Middle frontal gyrus (tissue), 1 donor: ENCODE measurements around the gene MPIG6B.

Experiments
- DNase-seq: peaks from one replicate; pipeline ENCODE4 v3.0.0-alpha.2; 2015; ENCODE audit warnings: low spot score; ENCODE audit errors: extremely low spot score

The MPIG6B gene

DNA sequence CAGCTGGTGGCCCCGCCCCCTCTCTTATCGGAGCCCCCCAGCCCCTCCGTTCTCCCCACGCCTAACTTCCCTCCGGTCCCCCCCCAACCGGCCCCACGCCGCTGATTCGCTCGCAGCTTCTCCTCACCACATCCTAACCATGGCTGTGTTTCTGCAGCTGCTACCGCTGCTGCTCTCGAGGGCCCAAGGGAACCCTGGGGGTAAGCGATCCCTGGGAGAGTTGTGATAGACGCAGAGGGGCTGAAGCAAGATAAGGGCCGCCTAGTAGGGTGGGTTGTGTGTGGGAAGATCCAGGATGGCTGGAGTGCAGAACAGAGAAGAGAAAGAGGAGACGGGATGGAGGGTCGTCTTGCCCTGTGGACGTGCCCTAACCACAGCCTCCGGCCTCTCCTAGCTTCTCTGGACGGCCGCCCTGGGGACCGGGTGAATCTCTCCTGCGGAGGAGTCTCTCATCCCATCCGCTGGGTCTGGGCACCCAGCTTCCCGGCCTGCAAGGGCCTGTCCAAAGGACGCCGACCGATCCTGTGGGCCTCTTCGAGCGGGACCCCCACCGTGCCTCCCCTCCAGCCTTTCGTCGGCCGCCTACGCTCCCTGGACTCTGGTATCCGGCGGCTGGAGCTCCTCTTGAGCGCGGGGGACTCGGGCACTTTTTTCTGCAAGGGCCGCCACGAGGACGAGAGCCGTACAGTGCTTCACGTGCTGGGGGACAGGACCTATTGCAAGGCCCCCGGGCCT lies at the start of gene MPIG6B:
TSS of gene MPIG6B (plus strand) at position 129 of the 735 bp plus-strand sequence. CDS start at position 140, 11 bp downstream.
- no peak for DNase-seq

DNA sequence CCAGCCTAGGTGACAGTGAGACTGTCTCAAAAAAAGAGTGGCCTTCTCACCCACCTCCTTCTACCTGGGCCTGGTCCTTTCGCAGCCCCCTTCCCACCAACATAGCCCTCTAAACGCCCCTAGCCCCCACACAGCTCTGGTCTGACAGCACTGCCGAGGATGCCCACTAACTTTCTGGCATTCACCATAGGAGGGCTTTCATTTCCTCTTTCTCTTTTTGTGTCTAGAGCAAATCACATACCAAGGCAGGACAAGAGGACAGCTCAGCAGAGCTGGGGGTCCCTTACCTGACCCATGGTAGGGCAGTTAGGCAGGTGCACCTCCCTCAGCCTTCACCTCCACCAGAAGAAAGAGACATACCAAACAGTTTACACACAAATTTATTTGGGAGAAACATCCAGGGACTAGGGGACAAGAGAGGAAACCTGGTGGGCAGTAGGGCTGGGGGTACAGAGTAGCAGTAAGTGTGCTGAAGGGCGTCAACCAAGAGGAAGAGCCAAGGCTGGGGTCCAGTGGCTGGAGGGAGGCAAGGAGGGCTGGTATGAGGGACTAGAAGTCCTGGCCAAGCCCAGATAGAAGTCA lies 46.8 kb upstream of the MPIG6B start:
- no peak for DNase-seq

DNA sequence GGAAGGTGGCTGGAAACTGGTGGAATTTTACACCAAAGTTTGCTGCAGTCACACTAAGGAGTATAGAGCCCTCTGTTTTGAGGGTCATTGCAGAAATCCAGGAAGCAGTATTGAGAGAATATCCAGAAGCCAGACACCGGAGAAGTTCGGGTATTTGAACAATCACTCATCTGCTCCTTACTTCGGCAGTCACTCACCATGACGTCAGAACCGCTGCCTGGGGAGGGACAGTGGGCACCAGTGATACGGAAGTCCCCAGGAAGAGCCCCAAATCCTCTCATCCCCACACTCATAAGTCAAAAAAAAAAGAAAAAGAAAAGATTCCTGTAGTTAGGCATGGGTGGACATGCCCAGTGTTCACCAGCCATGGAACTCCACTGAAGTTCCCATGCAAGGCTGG lies 46.3 kb upstream of the MPIG6B start:
- DNase-seq, result no peak

GRCh38 chr6:31677955-31678354 lies 45.2 kb upstream of the MPIG6B start:
- DNase-seq, result no peak

GRCh38 chr6:31680226-31681134 lies 42.7 kb upstream of the MPIG6B start, which contains the start of gene LY6G5C:
Gene LY6G5C, minus strand, starts transcription at chr6:31681067. Its CDS starts 694 bp downstream, at chr6:31680373.
- DNase-seq, result peak; percentile 63

GRCh38 chr6:31681135-31681671 lies 42.0 kb upstream of the MPIG6B start:
- DNase-seq, result no peak

DNA sequence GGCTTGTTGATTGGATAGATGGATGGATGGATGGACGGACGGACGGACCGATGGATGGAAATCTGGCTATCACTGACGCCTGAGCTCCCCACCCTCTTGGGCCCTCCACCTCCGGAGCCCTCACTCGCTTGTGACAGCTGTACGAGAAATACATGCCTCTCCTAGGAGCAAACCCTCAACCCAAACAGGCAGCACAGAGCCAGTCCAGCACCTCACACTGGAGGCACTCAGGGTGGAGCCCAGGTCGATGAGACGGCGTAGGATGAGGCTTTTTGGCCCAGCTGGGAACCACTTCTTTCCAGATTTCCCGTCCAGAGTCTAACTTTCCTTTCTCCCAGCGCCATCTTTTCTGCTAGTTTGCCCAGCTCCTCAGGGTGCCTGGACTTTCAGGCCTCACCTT lies 39.6 kb upstream of the MPIG6B start:
- no peak for DNase-seq

DNA sequence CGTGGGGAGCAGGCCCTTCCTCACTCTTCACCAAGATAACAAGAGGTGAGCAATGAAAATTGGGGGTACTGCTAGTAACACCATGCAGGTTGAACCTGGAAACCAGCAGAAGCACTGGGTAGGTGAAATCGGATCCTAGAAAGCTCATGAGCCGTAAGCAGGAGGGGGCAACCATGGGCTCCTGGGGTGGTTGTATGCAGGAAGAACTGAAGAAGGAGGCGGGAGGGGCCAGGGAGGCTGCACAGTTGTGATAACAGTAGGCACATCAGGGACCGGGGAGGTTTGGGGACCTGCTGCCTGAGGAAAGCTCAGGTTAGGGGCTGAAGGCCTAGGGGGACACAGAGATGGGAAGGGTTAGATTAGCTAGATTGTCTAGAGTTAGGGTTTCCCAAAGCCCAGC lies 36.7 kb upstream of the MPIG6B start:
- DNase-seq, result no peak

- DNase-seq, result no peak
These were observed 35.9 kb upstream of the MPIG6B start for GRCh38 chr6:31687321-31687720.

DNA sequence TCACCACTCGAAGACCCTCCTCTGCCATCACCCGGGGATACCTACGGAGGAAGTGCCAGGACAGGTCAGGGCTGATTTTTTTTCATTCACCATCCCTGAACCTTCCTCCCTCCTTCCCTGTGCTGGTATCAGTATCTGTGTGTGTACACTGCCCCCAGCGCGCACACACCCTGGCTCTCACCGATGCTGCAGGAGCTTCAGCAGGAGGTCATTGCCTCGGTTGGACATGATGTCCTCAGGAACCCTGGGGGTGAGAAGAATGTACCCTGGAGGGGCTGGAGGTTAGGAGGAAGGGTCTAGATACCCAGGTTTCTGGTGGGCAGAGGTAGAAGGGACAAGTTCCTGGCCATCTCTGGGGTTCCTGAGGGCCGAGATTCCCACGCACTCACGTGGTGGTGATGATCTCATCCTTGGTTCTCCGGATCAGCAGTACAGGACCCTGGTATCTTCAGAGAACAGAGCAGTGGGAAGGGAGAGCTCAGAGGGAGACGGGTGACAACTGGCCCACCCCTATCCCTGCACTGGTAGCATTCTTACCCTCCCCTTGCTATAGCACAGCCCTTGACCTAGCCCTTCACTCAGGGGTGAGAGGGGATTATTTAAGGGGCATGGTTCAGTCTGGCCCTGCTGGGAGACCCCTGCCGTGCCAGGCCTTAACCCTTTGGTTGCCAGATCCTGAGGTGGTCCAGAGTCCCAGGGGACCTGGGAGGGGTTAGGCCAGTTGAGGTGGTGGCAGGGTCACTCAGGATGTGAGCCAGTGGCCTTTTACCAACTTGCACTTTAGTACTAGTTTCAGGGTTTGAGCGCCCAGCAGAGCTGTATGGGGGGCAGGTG lies 35.1 kb upstream of the MPIG6B start:
- no peak for DNase-seq

DNA sequence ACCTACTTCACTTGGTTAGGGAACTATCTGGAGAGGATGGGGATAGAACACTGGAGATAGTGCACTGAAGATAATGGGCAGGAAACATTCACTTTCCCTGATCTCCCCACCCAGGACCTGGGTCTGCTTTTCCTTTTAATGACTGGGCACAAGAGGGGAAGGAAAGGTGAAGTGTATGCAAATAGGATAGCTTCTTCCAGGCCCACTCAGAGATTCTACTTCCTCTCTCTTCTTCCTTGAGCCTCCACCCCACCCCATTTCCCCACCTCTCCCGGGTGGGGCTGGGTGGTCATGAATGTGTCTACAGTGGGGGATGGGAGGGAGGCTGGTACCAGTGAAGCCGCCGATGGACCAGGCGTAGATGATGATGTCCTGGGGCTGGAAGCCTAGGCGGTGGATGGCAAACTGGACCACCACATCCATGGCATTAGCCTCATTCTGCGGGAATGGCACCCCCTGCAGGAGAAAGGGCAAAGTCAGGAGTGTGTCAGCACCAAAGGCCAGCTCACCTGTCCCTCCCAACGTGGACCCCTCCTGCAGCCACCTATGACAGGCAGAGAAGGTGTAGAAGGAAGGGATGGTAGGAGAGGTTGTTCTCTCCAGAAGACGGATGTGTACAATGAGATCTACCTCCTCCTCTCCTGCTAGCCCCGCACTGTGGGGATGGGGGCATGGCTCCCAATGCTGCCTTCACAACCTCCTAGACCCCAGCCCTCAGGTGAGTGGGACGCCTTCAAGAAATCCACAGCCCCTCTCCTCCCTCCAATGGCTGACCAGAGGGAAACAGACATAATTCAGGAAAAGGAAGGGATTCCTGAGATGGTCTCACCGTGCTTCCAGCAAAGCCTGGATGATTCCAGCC lies 33.7 kb upstream of the MPIG6B start:
- DNase-seq, result no peak

DNA sequence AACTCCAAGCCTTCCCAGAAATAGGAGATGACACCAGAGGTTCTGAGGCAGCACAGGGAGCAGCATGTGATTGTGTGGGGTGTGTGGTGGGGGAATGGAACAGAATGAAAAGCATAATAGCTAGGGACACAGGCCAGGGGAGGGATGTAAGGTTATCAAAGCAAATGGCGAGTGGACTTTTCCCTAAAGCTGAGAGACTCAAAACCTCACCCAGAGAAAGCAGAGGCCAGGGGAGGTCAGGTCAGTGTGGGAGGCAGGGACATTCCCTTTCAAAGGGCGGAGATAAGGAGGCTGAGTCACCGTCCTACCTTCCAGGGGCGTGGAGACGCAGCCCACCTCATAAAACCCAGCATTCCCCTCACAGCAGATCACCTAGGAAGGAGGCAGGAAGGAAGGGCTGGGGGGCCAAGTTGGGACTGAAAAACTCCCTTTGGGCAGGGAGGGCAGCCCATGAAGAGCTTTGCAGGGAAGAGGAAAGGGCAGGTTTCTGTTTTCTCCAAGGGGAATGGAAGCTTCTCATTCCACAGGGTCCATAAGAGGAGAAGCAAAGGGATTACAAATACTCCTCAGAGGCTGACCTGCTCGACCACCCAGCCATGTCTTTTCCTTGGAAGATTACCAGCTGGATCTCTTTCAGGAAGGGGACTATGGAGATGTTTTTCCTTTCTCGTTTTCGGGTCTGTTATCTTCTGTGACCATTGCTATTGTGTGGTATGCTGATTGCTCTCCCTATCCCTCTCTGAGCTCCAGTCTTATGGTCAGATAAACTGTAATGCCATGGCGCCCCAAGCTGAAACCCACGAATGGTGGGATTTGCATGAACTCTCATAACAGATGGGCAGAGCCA lies 32.7 kb upstream of the MPIG6B start:
- no peak for DNase-seq

DNA sequence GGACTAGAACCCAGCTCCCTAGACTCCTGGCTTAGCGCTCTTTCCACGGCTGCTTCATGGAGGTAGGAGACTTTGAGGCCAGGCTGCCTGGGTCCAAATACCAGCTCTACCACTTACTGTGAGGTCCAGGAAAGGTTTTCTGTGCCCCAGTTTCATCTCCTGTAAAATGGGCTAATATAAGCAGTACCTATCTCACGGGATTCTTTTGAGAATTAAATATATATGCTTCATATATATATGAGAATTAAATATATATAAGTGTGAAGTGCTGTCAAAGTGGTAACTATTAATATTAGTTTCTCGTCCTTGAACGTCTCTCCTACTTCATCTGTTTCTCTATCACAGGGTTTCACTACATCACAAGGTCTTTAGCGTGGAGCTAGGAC lies 32.1 kb upstream of the MPIG6B start:
- no peak for DNase-seq

- no peak for DNase-seq
These were observed 31.5 kb upstream of the MPIG6B start for GRCh38 chr6:31691564-31692108.

GRCh38 chr6:31692353-31692752 lies 30.8 kb upstream of the MPIG6B start:
- no peak for DNase-seq

DNA sequence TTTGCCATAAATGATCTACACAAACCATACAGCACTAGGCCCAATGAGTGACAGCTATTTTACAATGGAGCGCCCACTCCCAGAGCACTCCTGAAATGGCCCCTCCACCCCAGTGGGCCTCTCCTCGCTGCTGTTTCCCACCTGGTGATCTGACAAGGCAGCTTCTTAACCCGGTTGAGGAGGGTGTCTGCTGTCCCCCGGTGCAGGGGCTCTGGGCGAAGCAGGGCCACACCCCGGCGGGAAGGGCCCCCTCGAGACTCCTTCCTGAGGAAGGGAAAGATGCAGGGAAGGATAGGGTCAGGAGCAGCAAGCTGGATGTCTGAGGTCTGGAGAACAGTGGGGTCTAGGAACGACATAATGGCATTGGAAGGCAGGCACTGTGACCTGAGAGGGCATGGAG lies 30.3 kb upstream of the MPIG6B start:
- DNase-seq, result no peak

GRCh38 chr6:31693535-31693934 lies 29.6 kb upstream of the MPIG6B start:
- no peak for DNase-seq

DNA sequence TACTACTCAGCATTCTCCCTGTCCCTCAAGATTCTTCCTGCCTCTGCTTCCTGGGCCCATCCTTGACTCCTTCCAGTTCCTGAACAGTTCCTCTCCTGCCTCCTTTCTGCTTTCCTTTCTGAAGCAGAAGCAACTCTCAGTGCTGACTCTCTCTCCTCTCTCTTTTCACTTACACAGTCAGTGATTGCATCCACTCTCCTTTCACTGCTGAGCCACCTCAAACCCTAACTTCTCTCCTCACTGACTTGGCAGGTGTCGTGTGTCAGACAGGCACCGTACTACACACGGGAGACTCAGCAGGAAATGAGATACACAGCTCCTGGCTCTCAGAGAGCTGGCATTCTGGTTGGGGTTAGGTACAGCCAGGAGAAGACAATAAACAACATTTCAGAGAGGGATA lies 25.6 kb upstream of the MPIG6B start:
- no peak for DNase-seq
